Hepatocyte (in vitro differentiated cells): Measurements from ENCODE around the gene RASSF4. TPM values are rescaled to one million over a fixed set of nuclear protein-coding genes. Genes with fewer than 3 reads are reported as not detected.

Experiments
- DNase-seq: peaks from one replicate; pipeline ENCODE4 v3.0.0-alpha.2; 2016; ENCODE audit warnings: low spot score
- H2AFZ ChIP-seq: fragments of 200-600 bp; sonication (generic); 2 replicates; pipeline ENCODE4 v1.6.0; 2016; ENCODE audit warnings: antibody characterized with exemption, mild to moderate bottlenecking
- H3K27ac ChIP-seq: fragments of 200-600 bp; sonication (generic); 2 replicates; pipeline ENCODE4 v1.5.1; 2016; ENCODE audit warnings: mild to moderate bottlenecking
- H3K27me3 ChIP-seq: fragments of 200-600 bp; sonication (generic); 2 replicates; pipeline ENCODE4 v1.6.1; 2016
- H3K36me3 ChIP-seq: fragments of 200-600 bp; sonication (generic); replicated peaks from 2 replicates; pipeline ENCODE4 v1.5.1; 2016; ENCODE audit warnings: low read depth; ENCODE audit not compliant: insufficient read depth
- H3K4me1 ChIP-seq: fragments of 200-600 bp; sonication (generic); 2 replicates; pipeline ENCODE4 v1.5.1; 2016; ENCODE audit warnings: mild to moderate bottlenecking, moderate library complexity; ENCODE audit not compliant: insufficient read depth
- H3K4me2 ChIP-seq: fragments of 200-600 bp; sonication (generic); 2 replicates; pipeline ENCODE4 v1.6.0; 2016
- H3K4me3 ChIP-seq: fragments of 200-600 bp; sonication (generic); 2 replicates; pipeline ENCODE4 v1.5.1; 2016; ENCODE audit warnings: mild to moderate bottlenecking
- H3K79me2 ChIP-seq: fragments of 200-600 bp; sonication (generic); 2 replicates; pipeline ENCODE4 v1.6.0; 2017; ENCODE audit warnings: mild to moderate bottlenecking
- H3K9me2 ChIP-seq: fragments of 200-600 bp; sonication (generic); replicated peaks from 2 replicates; pipeline ENCODE4 v1.6.0; 2017; ENCODE audit warnings: mild to moderate bottlenecking; ENCODE audit not compliant: insufficient read depth
- H3K9me3 ChIP-seq: fragments of 200-600 bp; sonication (generic); 2 replicates; pipeline ENCODE4 v1.5.1; 2016; ENCODE audit warnings: low read depth, mild to moderate bottlenecking
- H4K20me1 ChIP-seq: fragments of 200-600 bp; sonication (generic); 2 replicates; pipeline ENCODE4 v1.6.0; 2016; ENCODE audit warnings: mild to moderate bottlenecking; ENCODE audit not compliant: insufficient read depth, poor library complexity, severe bottlenecking
- EZH2 ChIP-seq: fragments of 200-600 bp; sonication (generic); IDR thresholded peaks from 2 replicates; pipeline ENCODE4 v1.6.1; 2016; ENCODE audit warnings: antibody characterized with exemption, mild to moderate bottlenecking, borderline replicate concordance
- EZH2phosphoT487 ChIP-seq: fragments of 200-600 bp; sonication (generic); IDR thresholded peaks from one replicate; pipeline ENCODE4 v1.6.1; 2018; ENCODE audit warnings: antibody characterized with exemption, mild to moderate bottlenecking, low read depth, moderate library complexity; ENCODE audit not compliant: unreplicated experiment, severe bottlenecking
- WGBS: methylation state at CpG from one replicate; pipeline ENCODE4 v1.1.6; 2016; ENCODE audit warnings: low lambda C conversion rate; ENCODE audit errors: missing lambda C conversion rate; 5-methylcytosine and 5-hydroxymethylcytosine counted together
- polyA plus RNA-seq: library from polyadenylated mRNA; unstranded; fragments of >200 nt; fragmentation: Nextera tagmentation; extraction: Ambion mirVana; gene quantifications from 2 replicates; pipeline ENCODE4 v1.2.1, GENCODE V29; 2016
- total RNA-seq: library from RNA; depleted of rRNA; stranded (reverse); fragments of >200 nt; gene quantifications from 2 replicates; pipeline ENCODE4 v1.2.3, GENCODE V29; 2014
- TF ChIP-seq, protein P1 (sequence below): fragments of 200-600 bp; sonication (generic); IDR thresholded peaks from 2 replicates; pipeline ENCODE4 v1.5.1; 2016; ENCODE audit warnings: antibody characterized with exemption, mild to moderate bottlenecking; ENCODE audit not compliant: poor library complexity

RASSF4 gene
- total and polyA plus RNA-seq, 2 experiments from 2014 or later = 19.2 to 20.1 TPM

DNA sequence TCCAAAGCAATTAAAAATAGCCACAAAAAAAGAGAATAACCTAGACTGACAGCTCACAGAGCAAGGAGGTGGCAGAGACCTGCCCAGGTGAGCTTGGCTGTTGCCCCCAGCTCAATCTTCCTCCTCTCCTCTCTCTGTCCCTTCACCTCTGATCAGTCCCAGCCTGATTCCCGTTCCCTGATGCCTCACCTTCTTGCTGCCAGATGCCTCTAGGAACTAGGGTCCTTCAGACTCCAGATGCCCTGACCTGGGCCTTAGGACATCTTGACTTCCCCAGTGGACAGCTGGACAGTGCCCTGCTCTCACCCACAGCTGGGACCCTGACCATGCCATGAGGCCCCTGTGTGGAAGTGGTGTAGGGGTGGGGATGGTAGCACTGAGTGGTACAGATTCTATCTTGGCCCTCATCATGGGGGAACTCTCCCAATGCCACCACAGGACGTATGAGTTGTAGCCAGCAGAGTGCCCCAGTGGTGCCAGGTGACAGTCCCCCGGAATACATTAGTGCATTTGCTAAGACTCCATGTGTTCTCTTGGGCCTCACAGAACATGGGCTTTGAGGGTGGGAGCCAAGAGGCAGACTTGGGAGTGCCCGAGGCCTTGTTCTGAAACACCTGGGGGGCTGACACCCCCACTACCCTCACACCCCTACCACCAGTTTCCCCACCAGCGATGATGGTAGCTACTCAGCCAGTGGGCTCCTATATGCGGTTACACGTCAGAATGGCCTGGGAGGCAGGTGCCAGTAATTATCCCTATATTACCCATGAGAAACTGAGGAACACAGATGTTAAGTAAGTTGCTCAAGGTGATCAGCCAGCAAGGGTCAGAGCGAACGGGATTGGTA is 17.0 kb downstream of the RASSF4 start:
- no peaks in the 10 kb centered on the region for H3K36me3 ChIP-seq
- TF ChIP-seq EZH2 = no peak
- TF ChIP-seq, protein P1, sequence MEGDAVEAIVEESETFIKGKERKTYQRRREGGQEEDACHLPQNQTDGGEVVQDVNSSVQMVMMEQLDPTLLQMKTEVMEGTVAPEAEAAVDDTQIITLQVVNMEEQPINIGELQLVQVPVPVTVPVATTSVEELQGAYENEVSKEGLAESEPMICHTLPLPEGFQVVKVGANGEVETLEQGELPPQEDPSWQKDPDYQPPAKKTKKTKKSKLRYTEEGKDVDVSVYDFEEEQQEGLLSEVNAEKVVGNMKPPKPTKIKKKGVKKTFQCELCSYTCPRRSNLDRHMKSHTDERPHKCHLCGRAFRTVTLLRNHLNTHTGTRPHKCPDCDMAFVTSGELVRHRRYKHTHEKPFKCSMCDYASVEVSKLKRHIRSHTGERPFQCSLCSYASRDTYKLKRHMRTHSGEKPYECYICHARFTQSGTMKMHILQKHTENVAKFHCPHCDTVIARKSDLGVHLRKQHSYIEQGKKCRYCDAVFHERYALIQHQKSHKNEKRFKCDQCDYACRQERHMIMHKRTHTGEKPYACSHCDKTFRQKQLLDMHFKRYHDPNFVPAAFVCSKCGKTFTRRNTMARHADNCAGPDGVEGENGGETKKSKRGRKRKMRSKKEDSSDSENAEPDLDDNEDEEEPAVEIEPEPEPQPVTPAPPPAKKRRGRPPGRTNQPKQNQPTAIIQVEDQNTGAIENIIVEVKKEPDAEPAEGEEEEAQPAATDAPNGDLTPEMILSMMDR = no peak
- no peak for TF ChIP-seq EZH2phosphoT487
- H3K4me1 ChIP-seq = peaks cover 70% of the 10 kb centered on the region
- H3K9me3 ChIP-seq = no peaks in the 10 kb centered on the region
- no peak overlapping the region for H3K4me3 ChIP-seq
- DNase-seq = no peak
- no peak overlapping the region for H2AFZ ChIP-seq
- no peaks in the 10 kb centered on the region for H4K20me1 ChIP-seq
- peak overlapping the region; percentile 75 for H3K4me2 ChIP-seq
- peak overlapping the region; percentile 45 for H3K27ac ChIP-seq
- 88% methylated on average over 9 of the region's 9 CpGs for WGBS
- H3K9me2 ChIP-seq = no peaks in the 10 kb centered on the region
- H3K79me2 ChIP-seq = peaks cover 4% of the 10 kb centered on the region
- no peaks in the 10 kb centered on the region for H3K27me3 ChIP-seq

DNA sequence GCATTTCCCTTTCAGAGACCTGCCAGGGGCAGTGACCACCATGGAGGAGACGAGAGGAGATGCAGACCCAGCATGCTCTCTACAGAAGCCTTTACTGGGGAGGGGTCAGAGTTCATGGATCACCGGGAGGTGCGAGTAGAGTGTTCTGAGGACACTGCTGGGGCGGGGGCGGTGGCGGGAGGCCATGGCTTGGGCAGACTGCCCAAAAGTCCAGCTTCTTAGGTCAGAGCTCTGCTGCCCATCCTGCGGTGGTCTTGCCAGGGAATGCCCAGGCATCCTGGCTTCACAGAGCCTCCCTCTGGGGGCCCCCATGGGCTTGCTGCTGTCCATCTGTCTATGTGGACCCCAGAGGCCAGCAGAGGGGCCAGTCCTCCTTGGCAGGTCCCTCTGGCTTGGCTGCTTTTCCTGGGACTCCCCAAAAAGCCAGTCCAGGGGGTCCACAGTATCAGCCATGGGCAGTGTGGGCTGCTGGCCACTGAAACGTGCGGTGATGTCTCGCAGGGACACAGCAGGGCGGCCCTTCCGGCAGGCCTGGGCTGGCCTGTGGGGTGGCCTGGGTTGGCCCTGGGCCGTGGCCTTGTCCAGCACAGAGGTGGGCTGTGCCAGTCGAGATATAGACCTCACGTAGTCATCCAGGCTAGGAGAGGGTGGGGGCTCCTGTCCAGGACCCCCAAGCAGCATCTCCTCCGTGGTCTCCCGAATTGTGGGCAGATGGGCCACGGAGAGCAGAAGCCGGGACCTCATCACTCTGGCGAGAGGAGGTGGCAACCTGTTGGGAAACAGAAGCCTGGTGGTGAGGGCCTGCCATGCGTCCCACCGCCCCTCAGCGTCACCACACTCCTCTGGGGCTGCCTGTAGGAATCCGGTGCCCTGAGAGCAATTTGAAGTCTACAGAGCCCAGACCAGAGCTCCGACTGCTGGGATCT is 17.9 kb downstream of the RASSF4 start:
- TF ChIP-seq, protein P1 = no peak
- TF ChIP-seq EZH2 (no peak), EZH2phosphoT487 (no peak)
- 77% methylated on average over 23 of the region's 25 CpGs for WGBS
- peaks cover 74% of the 10 kb centered on the region for H3K4me1 ChIP-seq

DNA sequence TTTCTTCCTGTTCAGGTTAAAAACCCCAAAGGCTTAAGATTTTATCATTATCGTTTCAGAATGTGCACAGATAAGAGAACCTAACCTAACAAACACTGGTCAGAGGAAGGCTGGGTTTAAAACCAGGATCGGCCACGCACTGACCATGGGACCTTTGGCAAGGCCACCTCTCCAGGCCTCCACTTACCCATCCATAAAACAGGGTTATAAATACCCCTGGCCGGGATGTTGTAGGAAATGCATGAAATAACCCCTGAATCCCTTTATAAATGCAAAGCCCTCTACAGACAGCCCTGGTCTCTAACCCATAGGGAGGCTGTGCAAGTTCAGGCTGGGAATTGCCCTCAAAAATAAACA is 18.6 kb downstream of the RASSF4 start:
- H3K4me2 ChIP-seq = peak overlapping the region; percentile 75
- no peak for DNase-seq
- TF ChIP-seq, protein P1 = no peak
- no peaks in the 10 kb centered on the region for H3K27me3 ChIP-seq
- H3K36me3 ChIP-seq = no peaks in the 10 kb centered on the region
- H3K9me3 ChIP-seq = no peaks in the 10 kb centered on the region
- peak overlapping the region; percentile 93 for H3K27ac ChIP-seq
- peaks cover 4% of the 10 kb centered on the region for H3K79me2 ChIP-seq
- no peaks in the 10 kb centered on the region for H4K20me1 ChIP-seq
- H3K9me2 ChIP-seq = no peaks in the 10 kb centered on the region
- peak overlapping the region; percentile 2 for H3K4me3 ChIP-seq
- 28% methylated on average over 4 of the region's 4 CpGs for WGBS
- H2AFZ ChIP-seq = no peak overlapping the region
- H3K4me1 ChIP-seq = peaks cover 74% of the 10 kb centered on the region

More for the DNA sequence above, 17.9 kb downstream of the RASSF4 start:
- no peaks in the 10 kb centered on the region for H3K9me2 ChIP-seq
- H3K79me2 ChIP-seq = peaks cover 4% of the 10 kb centered on the region
- H3K9me3 ChIP-seq = no peaks in the 10 kb centered on the region
- H3K4me3 ChIP-seq = peak overlapping the region; percentile 2
- H2AFZ ChIP-seq = no peak overlapping the region
- peak overlapping the region; percentile 93 for H3K27ac ChIP-seq
- no peaks in the 10 kb centered on the region for H3K36me3 ChIP-seq
- peak overlapping the region; percentile 75 for H3K4me2 ChIP-seq
- no peak for DNase-seq
- H4K20me1 ChIP-seq = no peaks in the 10 kb centered on the region
- H3K27me3 ChIP-seq = no peaks in the 10 kb centered on the region
